HepG2 (cell line): ENCODE results near the gene PSEN1. TPM values are rescaled to one million over a fixed set of nuclear protein-coding genes. Genes with fewer than 3 reads are reported as not detected.
A peak's percentile ranks its signal among the peaks of the same experiment; 100 is the strongest.

Experiments
- ATAC-seq: fragments of 200-7000 bp; cut with Tn5 transposase; 3 replicates; pipeline ENCODE4 v1.9.1; 2020; ENCODE audit warnings: mild to moderate bottlenecking, moderate library complexity
- BruUV-seq: library from RNA; stranded (reverse); fragments of 400-500 nt; replicated peaks from 2 replicates; lab custom pipeline; 2021; lab: Mats Ljungman, UMichigan
- CTCF ChIA-PET: fragments of 300-600 bp; formaldehyde crosslinking; extraction: SDS; loops from one replicate; lab custom pipeline; 2021; ENCODE audit warnings: low total read pairs, inconsistent platforms, low intra/inter-chr PET ratio; lab: Yijun Ruan, JAX
- POLR2A ChIA-PET: fragments of 350-600 bp; sonication (Branson Sonifier 250); formaldehyde crosslinking; loops from one replicate; lab custom pipeline; 2020; ENCODE audit warnings: antibody characterized with exemption, inconsistent platforms; lab: Yijun Ruan, JAX
- DNase-seq: peaks from one replicate; pipeline ENCODE4 v3.0.0-alpha.2; 2015; ENCODE audit warnings: low spot score
- FAIRE-seq: peaks from 3 replicates; lab custom pipeline; 2011; peaks lifted over from hg19 to GRCh38; lab: Jason Lieb, UNC
- H2AFZ ChIP-seq: one replicate; pipeline ENCODE4 v1.6.1; 2011; ENCODE audit warnings: low read length, inconsistent platforms
- H3K27ac ChIP-seq: fragments of 300-600 bp; 3 replicates; pipeline ENCODE4 v1.8.0; 2011; ENCODE audit warnings: mixed run types, mild to moderate bottlenecking, mixed read lengths, low read length, inconsistent platforms; ENCODE audit not compliant: insufficient read depth; ENCODE audit errors: extremely low read length
- H3K27me3 ChIP-seq, 2 experiments: fragments of 200-600 bp in 1 of 2; 2 replicates in 1 of 2; 3 replicates in 1 of 2; pipeline versions ENCODE4 v1.6.0 to v1.8.0; 2011; ENCODE audit warnings: low read length in 2 of 2, mild to moderate bottlenecking in 2 of 2, moderate library complexity in 2 of 2, inconsistent platforms in 1 of 2; ENCODE audit not compliant: insufficient read depth in 2 of 2, control insufficient read depth in 1 of 2
- H3K36me3 ChIP-seq, 2 experiments: fragments of 200-600 bp in 1 of 2; replicated peaks in 1 of 2; 2 replicates in 1 of 2; 3 replicates in 1 of 2; pipeline versions ENCODE4 v1.5.1 to v1.8.0; 2011; ENCODE audit warnings: low read length in 2 of 2, inconsistent platforms in 1 of 2; ENCODE audit not compliant: insufficient read depth in 2 of 2, control insufficient read depth in 1 of 2
- H3K4me1 ChIP-seq: 2 replicates; pipeline ENCODE4 v1.5.1; 2012; ENCODE audit warnings: low read length, inconsistent platforms; ENCODE audit not compliant: insufficient read depth
- H3K4me2 ChIP-seq: 2 replicates; pipeline ENCODE4 v1.6.0; 2011; ENCODE audit warnings: low read depth, low read length, inconsistent platforms
- H3K4me3 ChIP-seq, 3 experiments: fragments of 200-600 bp in 1 of 3; sonication (generic), shearing (Covaris generic) in 1 of 3; replicated peaks in 1 of 3; 2 replicates each; pipeline ENCODE4 v1.5.1; 2011 to 2016; ENCODE audit warnings: low read length in 3 of 3, inconsistent platforms in 2 of 3, low read depth in 2 of 3, mild to moderate bottlenecking in 2 of 3, control low read depth in 1 of 3, mixed read lengths in 1 of 3; ENCODE audit not compliant: insufficient read depth in 1 of 3
- H3K79me2 ChIP-seq: one replicate; pipeline ENCODE4 v1.6.1; 2011; ENCODE audit warnings: low read length, inconsistent platforms; ENCODE audit not compliant: insufficient read depth
- H3K9ac ChIP-seq: 2 replicates; pipeline ENCODE4 v1.6.0; 2011; ENCODE audit warnings: mild to moderate bottlenecking, low read depth, low read length, inconsistent platforms; ENCODE audit not compliant: insufficient read depth
- H3K9me3 ChIP-seq: 2 replicates; pipeline ENCODE4 v1.5.1; 2012; ENCODE audit warnings: mild to moderate bottlenecking, low read length
- H4K20me1 ChIP-seq: 2 replicates; pipeline ENCODE4 v1.6.0; 2011; ENCODE audit warnings: inconsistent platforms, mild to moderate bottlenecking, low read length, moderate library complexity; ENCODE audit not compliant: insufficient read depth
- MAFF ChIP-seq: IDR thresholded peaks from 2 replicates; pipeline ENCODE4 v1.6.1; 2011; ENCODE audit warnings: low read depth, low read length, improper control_type of control experiment
- MAFK ChIP-seq, 2 experiments: IDR thresholded peaks in 1 of 2; conservative IDR thresholded peaks in 1 of 2; 2 replicates each; pipeline ENCODE4 v1.6.1; 2011; ENCODE audit warnings: improper control_type of control experiment in 2 of 2, low read length in 2 of 2
- PRMT3 ChIP-seq: sonication (generic); formaldehyde crosslinking; IDR thresholded peaks from 2 replicates; pipeline ENCODE4 v1.8.1; 2022; ENCODE audit warnings: low read depth, mild to moderate bottlenecking, moderate library complexity, missing genetic modification reagents, borderline replicate concordance
- RBM39 ChIP-seq: fragments of 200-400 bp; formaldehyde crosslinking; IDR thresholded peaks from one replicate; pipeline ENCODE4 v1.6.1; 2018; ENCODE audit warnings: antibody characterized with exemption, mild to moderate bottlenecking, low read depth, low read length; ENCODE audit not compliant: poor library complexity, severe bottlenecking
- ZFAT ChIP-seq: sonication (generic); formaldehyde crosslinking; conservative IDR thresholded peaks from 2 replicates; pipeline ENCODE4 v1.8.1; 2023; ENCODE audit warnings: missing genetic modification reagents, inconsistent platforms
- WGBS: methylation state at CpG from one replicate; pipeline ENCODE4 v1.1.6; 2017; ENCODE audit warnings: low lambda C conversion rate; 5-methylcytosine and 5-hydroxymethylcytosine counted together
- in situ Hi-C: cut with HindIII; loops from 2 replicates; pipeline ENCODE4 v1.10.0; 2017; ENCODE audit warnings: low pct_unique_long_range_greater_than_20kb; ENCODE audit not compliant: extremely low pct_ligation_motif_present
- intact Hi-C: fragments of 100-400 bp; cut with micrococcal nuclease; formaldehyde crosslinking; loops from one replicate; pipeline ENCODE4 v1.10.0; 2022; ENCODE audit not compliant: unreplicated experiment
- polyA plus RNA-seq, 8 experiments: library from polyadenylated mRNA; depleted of rRNA in 3 of 8; stranded (reverse) in 7 of 8; unstranded in 1 of 8; fragments of >200 nt; fragmentation: Illumina TruSeq in 4 of 8; extraction: Trizol in 4 of 8; gene quantifications; 2 replicates each; pipeline versions ENCODE4 v1.2.1 to v1.2.3, GENCODE V29; 2011 to 2016; ENCODE audit warnings: low read depth in 4 of 8, missing spikeins in 1 of 8, mixed read lengths in 1 of 8; ENCODE audit not compliant: insufficient read depth in 1 of 8
- total RNA-seq, 5 experiments: library from RNA; depleted of rRNA; stranded (reverse); fragments of >200 nt; fragmentation: Illumina TruSeq; extraction: Trizol; gene quantifications; 2 replicates each; pipeline ENCODE4 v1.2.3, GENCODE V29; 2016; ENCODE audit warnings: low read depth in 1 of 5
- TF ChIP-seq, protein P1 (sequence below): sonication (generic); formaldehyde crosslinking; IDR thresholded peaks from 2 replicates; pipeline ENCODE4 v1.5.0; 2020; ENCODE audit warnings: missing genetic modification reagents, mild to moderate bottlenecking, borderline replicate concordance

Gene PSEN1
- total and polyA plus RNA-seq, 2 of the 13 experiments (the other 11 are each of a cell fraction or from before 2014, with no cell fraction given): 12.5 to 26.6 TPM

DNA sequence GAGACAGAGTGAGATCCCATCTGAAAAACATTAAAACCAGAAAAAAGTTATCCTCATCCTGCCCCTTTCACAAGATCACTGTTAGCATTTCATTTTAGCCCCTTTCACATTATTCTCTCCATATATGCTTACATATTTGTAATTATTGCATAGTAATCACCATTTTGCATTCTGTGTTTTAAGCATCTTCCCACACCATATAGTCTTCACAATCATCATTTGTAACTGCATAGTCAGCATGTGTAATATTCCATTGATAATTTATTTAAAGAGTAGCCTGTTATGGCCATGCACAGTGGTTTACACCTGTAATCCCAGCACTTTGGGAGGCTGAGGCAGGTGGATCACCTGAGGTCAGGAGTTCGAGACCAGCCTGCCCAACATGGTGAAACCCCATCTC is 112.8 kb downstream of the PSEN1 start:
- Histone ChIP-seq H3K9me3 (no peaks in the 10 kb centered on the region), H3K79me2 (no peaks in the 10 kb centered on the region), H3K4me1 (peaks cover under 1% of the 10 kb centered on the region; the same call in 1 of the 2 replicates), H4K20me1 (no peaks in the 10 kb centered on the region), H3K4me2 (no peak overlapping the region), H3K27me3 (peaks cover 11 to 34% of the 10 kb centered on the region in 2 experiments; a peak in 4 of 5 replicates), H3K4me3 (no peak overlapping the region), H3K9ac (no peak overlapping the region), H3K36me3 (no peaks in the 10 kb centered on the region), H2AFZ (no peak overlapping the region), H3K27ac (no peak overlapping the region)
- intact Hi-C loops (no loop called here), in situ Hi-C loops (no loop called here)
- CTCF ChIA-PET: no interaction called here
- TF ChIP-seq PRMT3 (CRISPR knock-in tag) (no peak), MAFF (peak; percentile 58), MAFK (conservative IDR thresholded peaks at IDR 0.05 in 1 of 2, IDR thresholded peaks at IDR 0.05 in 1 of 2; ENCODE audit: low read length in 2 of 2) (peak; percentile 53 to 57; a peak in 3 of 4 replicates)
- no peak for FAIRE-seq
- no peak for DNase-seq
- WGBS: no CpG with 5 or more reads among the region's 1 CpG
- POLR2A ChIA-PET: no interaction called here
- ATAC-seq: no peak
- BruUV-seq: no TSS peak

DNA sequence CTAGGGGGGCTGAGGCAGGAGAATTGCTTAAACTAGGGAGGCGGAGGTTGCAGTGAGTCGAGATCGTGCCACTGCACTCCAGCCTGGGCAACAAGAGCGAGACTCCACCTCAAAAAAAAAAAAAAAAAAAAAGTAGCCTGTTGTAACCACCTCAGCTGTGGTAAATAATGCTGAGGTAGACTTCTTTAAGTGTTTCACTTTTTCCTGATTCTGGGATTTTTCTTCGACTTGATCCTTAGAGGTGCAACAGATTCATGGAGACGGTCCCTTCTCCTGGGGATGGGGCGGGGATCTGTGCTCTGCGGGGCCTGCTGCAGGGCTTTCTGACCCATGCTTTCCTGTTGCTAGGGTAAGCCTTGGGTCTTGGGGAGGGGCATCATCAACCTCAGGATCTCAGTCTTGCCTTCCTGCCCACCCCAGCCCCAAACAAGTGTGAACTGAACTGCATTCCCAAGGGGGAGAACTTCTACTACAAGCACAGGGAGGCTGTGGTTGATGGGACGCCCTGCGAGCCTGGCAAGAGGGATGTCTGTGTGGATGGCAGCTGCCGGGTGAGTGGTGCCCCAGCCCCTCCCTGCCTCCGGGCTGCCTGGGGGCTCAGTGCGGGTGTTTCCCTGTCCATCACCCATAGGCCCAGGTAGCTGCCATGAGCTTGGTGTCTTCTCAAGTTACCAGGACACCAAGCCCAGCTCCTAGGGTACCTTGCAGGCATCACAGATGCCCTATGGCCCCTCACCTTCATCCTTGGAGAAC is 113.4 kb downstream of the PSEN1 start:
- no peak overlapping the region for H3K4me2 ChIP-seq
- DNase-seq (no peak), FAIRE-seq (no peak), ATAC-seq (no peak)
- H3K36me3 ChIP-seq: no peaks in the 10 kb centered on the region
- WGBS: 36% methylated on average over 10 of the region's 13 CpGs
- no peaks in the 10 kb centered on the region for H3K79me2 ChIP-seq
- no peaks in the 10 kb centered on the region for H4K20me1 ChIP-seq
- no peak overlapping the region for H2AFZ ChIP-seq
- no peak overlapping the region for H3K4me3 ChIP-seq
- ChIA-PET CTCF (no interaction called here), POLR2A (no interaction called here)
- peaks cover 7% of the 10 kb centered on the region; the same call in 1 of the 2 replicates for H3K4me1 ChIP-seq
- intact Hi-C loops: no loop called here
- H3K9me3 ChIP-seq: no peaks in the 10 kb centered on the region
- in situ Hi-C loops: no loop called here
- peaks cover 14 to 40% of the 10 kb centered on the region in 2 experiments; a peak in 4 of 5 replicates for H3K27me3 ChIP-seq
- no peak overlapping the region for H3K27ac ChIP-seq
- BruUV-seq: no TSS peak
- H3K9ac ChIP-seq: no peak overlapping the region
- TF ChIP-seq, protein P1, sequence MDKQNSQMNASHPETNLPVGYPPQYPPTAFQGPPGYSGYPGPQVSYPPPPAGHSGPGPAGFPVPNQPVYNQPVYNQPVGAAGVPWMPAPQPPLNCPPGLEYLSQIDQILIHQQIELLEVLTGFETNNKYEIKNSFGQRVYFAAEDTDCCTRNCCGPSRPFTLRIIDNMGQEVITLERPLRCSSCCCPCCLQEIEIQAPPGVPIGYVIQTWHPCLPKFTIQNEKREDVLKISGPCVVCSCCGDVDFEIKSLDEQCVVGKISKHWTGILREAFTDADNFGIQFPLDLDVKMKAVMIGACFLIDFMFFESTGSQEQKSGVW (CRISPR knock-in tag): no peak
- TF ChIP-seq RBM39: no peak
- 0 out of 2 replicates have a peak, but pooled peaks have one; percentile 58 for TF ChIP-seq MAFF
- TF ChIP-seq ZFAT (CRISPR knock-in tag): no peak
- peak; percentile 64 to 65 for TF ChIP-seq MAFK (conservative IDR thresholded peaks at IDR 0.05 in 1 of 2, IDR thresholded peaks at IDR 0.05 in 1 of 2; ENCODE audit: low read length in 2 of 2)
